ENCODE measurements around the gene ADAMTS10. TPM values are rescaled to one million over a fixed set of nuclear protein-coding genes. Genes with fewer than 3 reads are reported as not detected.

ADAMTS10 gene
- total and polyA plus RNA-seq, 4 donors = 9.1 to 44.1 (median 15.3) TPM

GRCh38 chr19:8611391-8611876 is 919 bp upstream of the ADAMTS10 start:
- ATAC-seq (ENCODE audit: insufficient read depth, low FRiP score) = no peak
- H3K9ac ChIP-seq (ENCODE audit: insufficient read depth in 1 of 2, low read length in 2 of 2) = no peak overlapping the region
- no peak for TF ChIP-seq CTCF (IDR thresholded peaks at IDR 0.05; ENCODE audit: control extremely low read depth, extremely low read depth)
- no peaks in the 10 kb centered on the region for H3K27me3 ChIP-seq (ENCODE audit: control insufficient read depth in 3 of 3, insufficient read depth in 3 of 3, low read length in 2 of 3)
- peaks cover 0 to 3% (median 0%) of the 10 kb centered on the region in 4 donors for H3K9me3 ChIP-seq (ENCODE audit: control insufficient read depth in 4 of 4, insufficient read depth in 3 of 4, low read length in 3 of 4)
- H3K4me1 ChIP-seq (ENCODE audit: control insufficient read depth in 5 of 5, insufficient read depth in 5 of 5, low read length in 5 of 5) = peaks cover 3 to 18% (median 10%) of the 10 kb centered on the region in 5 donors
- DNase-seq = peak; percentile 43 to 64 (median 56)
- WGBS, 2 donors = 40% methylated on average over 17 to 18 of the region's 18 CpGs
- H3K36me3 ChIP-seq (ENCODE audit: control insufficient read depth in 4 of 4, insufficient read depth in 4 of 4, low read length in 4 of 4) = peaks cover 0 to 2% (median 0%) of the 10 kb centered on the region in 4 donors
- peak overlapping the region in 1 of 2 donors; percentile 60 for H3K27ac ChIP-seq (ENCODE audit: low read depth in 1 of 2, low read length in 1 of 2)
- H3K4me3 ChIP-seq = no peak overlapping the region

GRCh38 chr19:8610936-8611300 is 403 bp upstream of the ADAMTS10 start:
- ATAC-seq (ENCODE audit: insufficient read depth, low FRiP score) = no peak
- peaks cover 0 to 3% (median 0%) of the 10 kb centered on the region in 4 donors for H3K9me3 ChIP-seq (ENCODE audit: control insufficient read depth in 4 of 4, insufficient read depth in 3 of 4, low read length in 3 of 4)
- H3K4me1 ChIP-seq (ENCODE audit: control insufficient read depth in 5 of 5, insufficient read depth in 5 of 5, low read length in 5 of 5) = peaks cover 3 to 18% (median 10%) of the 10 kb centered on the region in 5 donors
- H3K27ac ChIP-seq (ENCODE audit: low read depth in 1 of 2, low read length in 1 of 2) = no peak overlapping the region
- no peak overlapping the region for H3K4me3 ChIP-seq
- DNase-seq = peak; percentile 53 to 68 (median 56)
- no peaks in the 10 kb centered on the region for H3K27me3 ChIP-seq (ENCODE audit: control insufficient read depth in 3 of 3, insufficient read depth in 3 of 3, low read length in 2 of 3)
- no peak overlapping the region for H3K9ac ChIP-seq (ENCODE audit: insufficient read depth in 1 of 2, low read length in 2 of 2)
- no peak for TF ChIP-seq CTCF (IDR thresholded peaks at IDR 0.05; ENCODE audit: control extremely low read depth, extremely low read depth)
- peaks cover 0 to 2% (median 0%) of the 10 kb centered on the region in 4 donors for H3K36me3 ChIP-seq (ENCODE audit: control insufficient read depth in 4 of 4, insufficient read depth in 4 of 4, low read length in 4 of 4)
- 0 to 5% methylated on average over 8 to 9 of the region's 9 CpGs for WGBS, 2 donors

- H3K9ac ChIP-seq (ENCODE audit: insufficient read depth in 1 of 2, low read length in 2 of 2) = peak overlapping the region; percentile 80 to 91
- H3K4me3 ChIP-seq = peak overlapping the region; percentile 82
- WGBS, 2 donors = 2 to 4% methylated on average over 45 to 47 of the region's 47 CpGs
- peaks cover 0 to 11% (median 3%) of the 10 kb centered on the region in 4 donors for H3K36me3 ChIP-seq (ENCODE audit: control insufficient read depth in 4 of 4, insufficient read depth in 4 of 4, low read length in 4 of 4)
- peaks cover 0 to 11% (median under 1%) of the 10 kb centered on the region in 4 donors for H3K9me3 ChIP-seq (ENCODE audit: control insufficient read depth in 4 of 4, insufficient read depth in 3 of 4, low read length in 3 of 4)
- DNase-seq (peak; percentile 71 to 81 (median 74)), ATAC-seq (ENCODE audit: insufficient read depth, low FRiP score) (no peak)
- H3K27ac ChIP-seq (ENCODE audit: low read depth in 1 of 2, low read length in 1 of 2) = peak overlapping the region; percentile 39 to 82
- TF ChIP-seq CTCF (IDR thresholded peaks at IDR 0.05; ENCODE audit: control extremely low read depth, extremely low read depth) = no peak
- H3K4me1 ChIP-seq (ENCODE audit: control insufficient read depth in 5 of 5, insufficient read depth in 5 of 5, low read length in 5 of 5) = peaks cover 3 to 18% (median 10%) of the 10 kb centered on the region in 5 donors
- no peaks in the 10 kb centered on the region for H3K27me3 ChIP-seq (ENCODE audit: control insufficient read depth in 3 of 3, insufficient read depth in 3 of 3, low read length in 2 of 3)
Measured at GRCh38 chr19:8609279-8610040, 1.1 kb downstream of the ADAMTS10 start.
